ENCODE results near the gene RUNX3.

- TF ChIP-seq POLR2AphosphoS5 (IDR thresholded peaks at IDR 0.05; ENCODE audit: borderline replicate concordance, low read depth, low read length) (no peak; the same call in 1 of the 2 replicates), EZH2 (IDR thresholded peaks at IDR 0.05) (no peak), FOXP2 (optimal IDR thresholded peaks at IDR 0.05; ENCODE audit: control extremely low read depth, extremely low read length, insufficient read depth) (no peak)
Measured at GRCh38 chr1:24926563-24927249, 3.4 kb downstream of the RUNX3 start.
